Measurements from ENCODE around the gene NXNL1. TPM values are rescaled to one million over a fixed set of nuclear protein-coding genes. Genes with fewer than 3 reads are reported as not detected.

The NXNL1 gene
- total and polyA plus RNA-seq, 2 of the 13 experiments (the other 11 are each of a cell fraction or from before 2014, with no cell fraction given) = not detected

- TF ChIP-seq HNRNPUL1 (IDR thresholded peaks at IDR 0.05; ENCODE audit: low read depth, low read length) = no peak
Observed at GRCh38 chr19:17487284-17488121, 26.8 kb upstream of the NXNL1 start (continued).

DNA sequence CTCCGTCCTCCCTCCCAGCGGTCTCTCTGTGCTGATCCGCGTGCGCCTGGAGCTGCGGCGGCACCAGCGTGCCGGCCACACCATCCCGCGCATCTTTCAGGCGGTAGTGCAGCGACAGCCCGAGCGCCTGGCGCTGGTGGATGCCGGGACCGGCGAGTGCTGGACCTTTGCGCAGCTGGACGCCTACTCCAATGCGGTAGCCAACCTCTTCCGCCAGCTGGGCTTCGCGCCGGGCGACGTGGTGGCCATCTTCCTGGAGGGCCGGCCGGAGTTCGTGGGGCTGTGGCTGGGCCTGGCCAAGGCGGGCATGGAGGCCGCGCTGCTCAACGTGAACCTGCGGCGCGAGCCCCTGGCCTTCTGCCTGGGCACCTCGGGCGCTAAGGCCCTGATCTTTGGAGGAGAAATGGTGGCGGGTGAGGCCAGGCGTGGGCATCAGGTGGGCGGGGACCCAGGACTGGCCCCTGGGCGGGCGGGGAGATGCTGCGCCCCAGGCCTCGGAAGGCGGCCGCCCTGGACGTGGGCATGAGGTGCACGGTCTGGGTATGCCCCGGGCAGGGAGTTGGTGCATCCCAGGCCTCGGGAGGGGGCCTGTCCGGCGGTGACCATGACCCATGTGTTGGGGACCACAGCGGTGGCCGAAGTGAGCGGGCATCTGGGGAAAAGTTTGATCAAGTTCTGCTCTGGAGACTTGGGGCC lies 26.0 kb upstream of the NXNL1 start:
- Histone ChIP-seq H3K36me3 (replicated peaks in 1 of 2; ENCODE audit: control insufficient read depth in 1 of 2, insufficient read depth in 2 of 2, low read length in 2 of 2) (peaks cover 1 to 4% of the 10 kb centered on the region in 2 experiments; a peak in 1 of 5 replicates), H3K27ac (ENCODE audit: extremely low read length, insufficient read depth, low read length) (no peak overlapping the region), H3K27me3 (ENCODE audit: control insufficient read depth in 1 of 2, insufficient read depth in 2 of 2, low read length in 2 of 2) (no peaks in the 10 kb centered on the region; a peak in 1 of 5 replicates), H3K9ac (ENCODE audit: insufficient read depth, low read depth, low read length) (no peak overlapping the region), H3K9me3 (ENCODE audit: low read length) (no peaks in the 10 kb centered on the region), H3K79me2 (ENCODE audit: insufficient read depth, low read length) (no peaks in the 10 kb centered on the region), H3K4me3 (replicated peaks in 1 of 3; ENCODE audit: insufficient read depth in 1 of 3, low read depth in 2 of 3, low read length in 3 of 3) (no peak overlapping the region), H3K4me2 (ENCODE audit: low read depth, low read length) (no peak overlapping the region), H2AFZ (ENCODE audit: low read length) (no peak overlapping the region), H3K4me1 (ENCODE audit: insufficient read depth, low read length) (peaks cover 23% of the 10 kb centered on the region), H4K20me1 (ENCODE audit: insufficient read depth, low read length) (0 out of 2 replicates have a peak, but pooled peaks cover 4% of the 10 kb centered on the region)
- in situ Hi-C loops (cut with HindIII; ENCODE audit: extremely low pct_ligation_motif_present, low pct_unique_long_range_greater_than_20kb) = no loop called here
- DNase-seq (ENCODE audit: low spot score) (no peak), FAIRE-seq (no peak), ATAC-seq (no peak)
- TF ChIP-seq, protein P1, sequence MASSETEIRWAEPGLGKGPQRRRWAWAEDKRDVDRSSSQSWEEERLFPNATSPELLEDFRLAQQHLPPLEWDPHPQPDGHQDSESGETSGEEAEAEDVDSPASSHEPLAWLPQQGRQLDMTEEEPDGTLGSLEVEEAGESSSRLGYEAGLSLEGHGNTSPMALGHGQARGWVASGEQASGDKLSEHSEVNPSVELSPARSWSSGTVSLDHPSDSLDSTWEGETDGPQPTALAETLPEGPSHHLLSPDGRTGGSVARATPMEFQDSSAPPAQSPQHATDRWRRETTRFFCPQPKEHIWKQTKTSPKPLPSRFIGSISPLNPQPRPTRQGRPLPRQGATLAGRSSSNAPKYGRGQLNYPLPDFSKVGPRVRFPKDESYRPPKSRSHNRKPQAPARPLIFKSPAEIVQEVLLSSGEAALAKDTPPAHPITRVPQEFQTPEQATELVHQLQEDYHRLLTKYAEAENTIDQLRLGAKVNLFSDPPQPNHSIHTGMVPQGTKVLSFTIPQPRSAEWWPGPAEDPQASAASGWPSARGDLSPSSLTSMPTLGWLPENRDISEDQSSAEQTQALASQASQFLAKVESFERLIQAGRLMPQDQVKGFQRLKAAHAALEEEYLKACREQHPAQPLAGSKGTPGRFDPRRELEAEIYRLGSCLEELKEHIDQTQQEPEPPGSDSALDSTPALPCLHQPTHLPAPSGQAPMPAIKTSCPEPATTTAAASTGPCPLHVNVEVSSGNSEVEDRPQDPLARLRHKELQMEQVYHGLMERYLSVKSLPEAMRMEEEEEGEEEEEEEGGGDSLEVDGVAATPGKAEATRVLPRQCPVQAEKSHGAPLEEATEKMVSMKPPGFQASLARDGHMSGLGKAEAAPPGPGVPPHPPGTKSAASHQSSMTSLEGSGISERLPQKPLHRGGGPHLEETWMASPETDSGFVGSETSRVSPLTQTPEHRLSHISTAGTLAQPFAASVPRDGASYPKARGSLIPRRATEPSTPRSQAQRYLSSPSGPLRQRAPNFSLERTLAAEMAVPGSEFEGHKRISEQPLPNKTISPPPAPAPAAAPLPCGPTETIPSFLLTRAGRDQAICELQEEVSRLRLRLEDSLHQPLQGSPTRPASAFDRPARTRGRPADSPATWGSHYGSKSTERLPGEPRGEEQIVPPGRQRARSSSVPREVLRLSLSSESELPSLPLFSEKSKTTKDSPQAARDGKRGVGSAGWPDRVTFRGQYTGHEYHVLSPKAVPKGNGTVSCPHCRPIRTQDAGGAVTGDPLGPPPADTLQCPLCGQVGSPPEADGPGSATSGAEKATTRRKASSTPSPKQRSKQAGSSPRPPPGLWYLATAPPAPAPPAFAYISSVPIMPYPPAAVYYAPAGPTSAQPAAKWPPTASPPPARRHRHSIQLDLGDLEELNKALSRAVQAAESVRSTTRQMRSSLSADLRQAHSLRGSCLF (CRISPR knock-in tag; IDR thresholded peaks at IDR 0.05; ENCODE audit: borderline replicate concordance) = no peak
- peak; percentile 55 for TF ChIP-seq AGO2 (optimal IDR thresholded peaks at IDR 0.05; ENCODE audit: low read depth, low read length)
- TF ChIP-seq ZBTB33 (CRISPR knock-in tag; IDR thresholded peaks at IDR 0.05) = peak; percentile 53; the same call in 1 of the 2 replicates
- intact Hi-C loops (cut with micrococcal nuclease; ENCODE audit: unreplicated experiment) = no loop called here
- 97% methylated on average over 27 of the region's 58 CpGs for WGBS (ENCODE audit: low lambda C conversion rate)
- POLR2A ChIA-PET = no interaction called here
- BruUV-seq (replicated peaks) = no TSS peak
- CTCF ChIA-PET (ENCODE audit: low intra/inter-chr PET ratio, low total read pairs) = no interaction called here

Data from HepG2 (cell line).